Thyroid gland (tissue), 4 donors: ENCODE data around the gene CHRND.

Experiments
- CTCF ChIP-seq, 6 experiments: fragments of 200-600 bp in 3 of 6; fragments of 450-650 bp in 3 of 6; sonication (generic) in 3 of 6; IDR thresholded peaks; one replicate each; pipeline ENCODE4 v1.5.1; 2016 to 2019; ENCODE audit warnings: antibody characterized with exemption in 6 of 6, mild to moderate bottlenecking in 2 of 6, inconsistent platforms in 1 of 6, moderate library complexity in 1 of 6
- POLR2A ChIP-seq, 2 donors: fragments of 450-650 bp; IDR thresholded peaks; one replicate each; pipeline ENCODE4 v1.6.1; 2017; ENCODE audit warnings: antibody characterized with exemption in 2 of 2, mild to moderate bottlenecking in 2 of 2, moderate library complexity in 1 of 2

GRCh38 chr2:232568161-232568560, 42.2 kb downstream of the CHRND start:
- TF ChIP-seq POLR2A (IDR thresholded peaks at IDR 0.05) (no peak), CTCF (IDR thresholded peaks at IDR 0.05) (no peak)
